Fibroblast of lung (primary cell): Measurements from ENCODE around the gene HID1.

Experiments
- CTCF ChIP-seq, 2 donors: IDR thresholded peaks in 1 of 2; conservative IDR thresholded peaks in 1 of 2; 1 replicate in 1 of 2; 2 replicates in 1 of 2; pipeline ENCODE4 v1.5.1; 2011 to 2012; ENCODE audit warnings: low read length in 2 of 2, control low read depth in 1 of 2, inconsistent platforms in 1 of 2, low read depth in 1 of 2, mild to moderate bottlenecking in 1 of 2
- EZH2 ChIP-seq: IDR thresholded peaks from 2 replicates; pipeline ENCODE4 v1.5.1; 2012; ENCODE audit warnings: low read length, control low read depth, mild to moderate bottlenecking; ENCODE audit errors: missing control alignments

- TF ChIP-seq EZH2 (no peak), CTCF (conservative IDR thresholded peaks at IDR 0.05 in 1 of 2, IDR thresholded peaks at IDR 0.05 in 1 of 2; ENCODE audit: low read depth in 1 of 2, low read length in 2 of 2) (peak; percentile 64 to 68)
Observed at GRCh38 chr17:74961657-74962350, 10.8 kb downstream of the HID1 start.
